ENCODE data around the gene THEMIS2. TPM values are rescaled to one million over a fixed set of nuclear protein-coding genes. Genes with fewer than 3 reads are reported as not detected.
A peak's percentile ranks its signal among the peaks of the same experiment; 100 is the strongest.

The THEMIS2 gene
- total and polyA plus RNA-seq, 9 of the 15 experiments (the other 6 are each of a cell fraction or from before 2014, with no cell fraction given), result 2.3 to 12.7 (median 8.0) TPM

GRCh38 chr1:27862671-27863537 is 9.4 kb upstream of the THEMIS2 start (continued):
- TF ChIP-seq, protein P1, sequence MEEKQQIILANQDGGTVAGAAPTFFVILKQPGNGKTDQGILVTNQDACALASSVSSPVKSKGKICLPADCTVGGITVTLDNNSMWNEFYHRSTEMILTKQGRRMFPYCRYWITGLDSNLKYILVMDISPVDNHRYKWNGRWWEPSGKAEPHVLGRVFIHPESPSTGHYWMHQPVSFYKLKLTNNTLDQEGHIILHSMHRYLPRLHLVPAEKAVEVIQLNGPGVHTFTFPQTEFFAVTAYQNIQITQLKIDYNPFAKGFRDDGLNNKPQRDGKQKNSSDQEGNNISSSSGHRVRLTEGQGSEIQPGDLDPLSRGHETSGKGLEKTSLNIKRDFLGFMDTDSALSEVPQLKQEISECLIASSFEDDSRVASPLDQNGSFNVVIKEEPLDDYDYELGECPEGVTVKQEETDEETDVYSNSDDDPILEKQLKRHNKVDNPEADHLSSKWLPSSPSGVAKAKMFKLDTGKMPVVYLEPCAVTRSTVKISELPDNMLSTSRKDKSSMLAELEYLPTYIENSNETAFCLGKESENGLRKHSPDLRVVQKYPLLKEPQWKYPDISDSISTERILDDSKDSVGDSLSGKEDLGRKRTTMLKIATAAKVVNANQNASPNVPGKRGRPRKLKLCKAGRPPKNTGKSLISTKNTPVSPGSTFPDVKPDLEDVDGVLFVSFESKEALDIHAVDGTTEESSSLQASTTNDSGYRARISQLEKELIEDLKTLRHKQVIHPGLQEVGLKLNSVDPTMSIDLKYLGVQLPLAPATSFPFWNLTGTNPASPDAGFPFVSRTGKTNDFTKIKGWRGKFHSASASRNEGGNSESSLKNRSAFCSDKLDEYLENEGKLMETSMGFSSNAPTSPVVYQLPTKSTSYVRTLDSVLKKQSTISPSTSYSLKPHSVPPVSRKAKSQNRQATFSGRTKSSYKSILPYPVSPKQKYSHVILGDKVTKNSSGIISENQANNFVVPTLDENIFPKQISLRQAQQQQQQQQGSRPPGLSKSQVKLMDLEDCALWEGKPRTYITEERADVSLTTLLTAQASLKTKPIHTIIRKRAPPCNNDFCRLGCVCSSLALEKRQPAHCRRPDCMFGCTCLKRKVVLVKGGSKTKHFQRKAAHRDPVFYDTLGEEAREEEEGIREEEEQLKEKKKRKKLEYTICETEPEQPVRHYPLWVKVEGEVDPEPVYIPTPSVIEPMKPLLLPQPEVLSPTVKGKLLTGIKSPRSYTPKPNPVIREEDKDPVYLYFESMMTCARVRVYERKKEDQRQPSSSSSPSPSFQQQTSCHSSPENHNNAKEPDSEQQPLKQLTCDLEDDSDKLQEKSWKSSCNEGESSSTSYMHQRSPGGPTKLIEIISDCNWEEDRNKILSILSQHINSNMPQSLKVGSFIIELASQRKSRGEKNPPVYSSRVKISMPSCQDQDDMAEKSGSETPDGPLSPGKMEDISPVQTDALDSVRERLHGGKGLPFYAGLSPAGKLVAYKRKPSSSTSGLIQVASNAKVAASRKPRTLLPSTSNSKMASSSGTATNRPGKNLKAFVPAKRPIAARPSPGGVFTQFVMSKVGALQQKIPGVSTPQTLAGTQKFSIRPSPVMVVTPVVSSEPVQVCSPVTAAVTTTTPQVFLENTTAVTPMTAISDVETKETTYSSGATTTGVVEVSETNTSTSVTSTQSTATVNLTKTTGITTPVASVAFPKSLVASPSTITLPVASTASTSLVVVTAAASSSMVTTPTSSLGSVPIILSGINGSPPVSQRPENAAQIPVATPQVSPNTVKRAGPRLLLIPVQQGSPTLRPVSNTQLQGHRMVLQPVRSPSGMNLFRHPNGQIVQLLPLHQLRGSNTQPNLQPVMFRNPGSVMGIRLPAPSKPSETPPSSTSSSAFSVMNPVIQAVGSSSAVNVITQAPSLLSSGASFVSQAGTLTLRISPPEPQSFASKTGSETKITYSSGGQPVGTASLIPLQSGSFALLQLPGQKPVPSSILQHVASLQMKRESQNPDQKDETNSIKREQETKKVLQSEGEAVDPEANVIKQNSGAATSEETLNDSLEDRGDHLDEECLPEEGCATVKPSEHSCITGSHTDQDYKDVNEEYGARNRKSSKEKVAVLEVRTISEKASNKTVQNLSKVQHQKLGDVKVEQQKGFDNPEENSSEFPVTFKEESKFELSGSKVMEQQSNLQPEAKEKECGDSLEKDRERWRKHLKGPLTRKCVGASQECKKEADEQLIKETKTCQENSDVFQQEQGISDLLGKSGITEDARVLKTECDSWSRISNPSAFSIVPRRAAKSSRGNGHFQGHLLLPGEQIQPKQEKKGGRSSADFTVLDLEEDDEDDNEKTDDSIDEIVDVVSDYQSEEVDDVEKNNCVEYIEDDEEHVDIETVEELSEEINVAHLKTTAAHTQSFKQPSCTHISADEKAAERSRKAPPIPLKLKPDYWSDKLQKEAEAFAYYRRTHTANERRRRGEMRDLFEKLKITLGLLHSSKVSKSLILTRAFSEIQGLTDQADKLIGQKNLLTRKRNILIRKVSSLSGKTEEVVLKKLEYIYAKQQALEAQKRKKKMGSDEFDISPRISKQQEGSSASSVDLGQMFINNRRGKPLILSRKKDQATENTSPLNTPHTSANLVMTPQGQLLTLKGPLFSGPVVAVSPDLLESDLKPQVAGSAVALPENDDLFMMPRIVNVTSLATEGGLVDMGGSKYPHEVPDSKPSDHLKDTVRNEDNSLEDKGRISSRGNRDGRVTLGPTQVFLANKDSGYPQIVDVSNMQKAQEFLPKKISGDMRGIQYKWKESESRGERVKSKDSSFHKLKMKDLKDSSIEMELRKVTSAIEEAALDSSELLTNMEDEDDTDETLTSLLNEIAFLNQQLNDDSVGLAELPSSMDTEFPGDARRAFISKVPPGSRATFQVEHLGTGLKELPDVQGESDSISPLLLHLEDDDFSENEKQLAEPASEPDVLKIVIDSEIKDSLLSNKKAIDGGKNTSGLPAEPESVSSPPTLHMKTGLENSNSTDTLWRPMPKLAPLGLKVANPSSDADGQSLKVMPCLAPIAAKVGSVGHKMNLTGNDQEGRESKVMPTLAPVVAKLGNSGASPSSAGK (IDR thresholded peaks at IDR 0.05), result peak; percentile 59
- TF ChIP-seq TFAM (CRISPR knock-in tag; conservative IDR thresholded peaks at IDR 0.05), result no peak
- TF ChIP-seq, protein P2, sequence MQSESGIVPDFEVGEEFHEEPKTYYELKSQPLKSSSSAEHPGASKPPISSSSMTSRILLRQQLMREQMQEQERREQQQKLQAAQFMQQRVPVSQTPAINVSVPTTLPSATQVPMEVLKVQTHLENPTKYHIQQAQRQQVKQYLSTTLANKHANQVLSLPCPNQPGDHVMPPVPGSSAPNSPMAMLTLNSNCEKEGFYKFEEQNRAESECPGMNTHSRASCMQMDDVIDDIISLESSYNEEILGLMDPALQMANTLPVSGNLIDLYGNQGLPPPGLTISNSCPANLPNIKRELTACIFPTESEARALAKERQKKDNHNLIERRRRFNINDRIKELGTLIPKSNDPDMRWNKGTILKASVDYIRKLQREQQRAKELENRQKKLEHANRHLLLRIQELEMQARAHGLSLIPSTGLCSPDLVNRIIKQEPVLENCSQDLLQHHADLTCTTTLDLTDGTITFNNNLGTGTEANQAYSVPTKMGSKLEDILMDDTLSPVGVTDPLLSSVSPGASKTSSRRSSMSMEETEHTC (IDR thresholded peaks at IDR 0.05), result no peak
- no peak for TF ChIP-seq CEBPG (CRISPR knock-in tag; IDR thresholded peaks at IDR 0.05)
- TF ChIP-seq CEBPG (tag; conservative IDR thresholded peaks at IDR 0.05 in 1 of 2, IDR thresholded peaks at IDR 0.05 in 1 of 2), result peak in 1 of 2 experiments; percentile 69; a peak in 2 of 4 replicates
- TF ChIP-seq HCFC1 (IDR thresholded peaks at IDR 0.05; ENCODE audit: low read depth, low read length), result no peak
- no peak for TF ChIP-seq BACH1 (tag; IDR thresholded peaks at IDR 0.05)
- TF ChIP-seq ZNF589 (CRISPR knock-in tag; IDR thresholded peaks at IDR 0.05; ENCODE audit: low read depth), result 0 out of 2 replicates have a peak, but pooled peaks have one; percentile 28
- peak; percentile 59 for TF ChIP-seq CEBPB (tag; IDR thresholded peaks at IDR 0.05)
- TF ChIP-seq CREB1 (IDR thresholded peaks at IDR 0.05), result no peak
- TF ChIP-seq CREB1 (CRISPR knock-in tag; IDR thresholded peaks at IDR 0.05), result no peak
- TF ChIP-seq ZNF274 (IDR thresholded peaks at IDR 0.05; ENCODE audit: borderline replicate concordance, low read depth, low read length), result no peak
- TF ChIP-seq ARID1B (IDR thresholded peaks at IDR 0.05), result peak; percentile 46; the same call in 1 of the 2 replicates
- no peak for TF ChIP-seq SIRT6 (IDR thresholded peaks at IDR 0.05; ENCODE audit: low read depth, low read length)
- no peak for TF ChIP-seq MXI1 (IDR thresholded peaks at IDR 0.05; ENCODE audit: low read depth, low read length)
- no peak for TF ChIP-seq XRCC3 (IDR thresholded peaks at IDR 0.05)
